B cell (primary cell): ENCODE measurements around the gene HHAT. TPM values are rescaled to one million over a fixed set of nuclear protein-coding genes. Genes with fewer than 3 reads are reported as not detected.

Experiments
- ATAC-seq: fragments of 200-7000 bp; cut with Tn5 transposase; one replicate; pipeline ENCODE4 v1.10.0; 2021; ENCODE audit warnings: low read depth, mild to moderate bottlenecking, moderate number of reproducible peaks, moderate library complexity
- CTCF ChIA-PET: fragments of 350-600 bp; sonication (Branson Sonifier 250); formaldehyde crosslinking; loops from one replicate; lab custom pipeline; 2021; ENCODE audit warnings: antibody characterized with exemption, inconsistent platforms; lab: Charles Lee
- POLR2A ChIA-PET: fragments of 350-600 bp; sonication (Branson Sonifier 250); formaldehyde crosslinking; loops from one replicate; lab custom pipeline; 2021; ENCODE audit warnings: antibody characterized with exemption; lab: Charles Lee
- DNase-seq: peaks from one replicate; pipeline ENCODE4 v3.0.0; 2013
- H2AFZ ChIP-seq: 2 replicates; pipeline ENCODE4 v1.6.1; 2012; ENCODE audit warnings: mild to moderate bottlenecking, low read depth, low read length; ENCODE audit not compliant: insufficient read depth, poor library complexity, severe bottlenecking
- H3K27ac ChIP-seq, 2 donors: 1 replicate in 1 of 2; 2 replicates in 1 of 2; pipeline ENCODE4 v1.5.1; 2012 to 2013; ENCODE audit warnings: low read length in 2 of 2, mild to moderate bottlenecking in 2 of 2, moderate library complexity in 1 of 2
- H3K27me3 ChIP-seq, 4 experiments: fragments of 200-600 bp in 1 of 4; sonication (generic) in 1 of 4; replicated peaks in 1 of 4; 1 replicate in 2 of 4; 2 replicates in 2 of 4; pipeline versions ENCODE4 v1.6.1 to v1.7.0; 2013 to 2016; ENCODE audit warnings: low read length in 3 of 4, mild to moderate bottlenecking in 2 of 4, mixed read lengths in 1 of 4, moderate library complexity in 1 of 4; ENCODE audit not compliant: insufficient read depth in 4 of 4, control insufficient read depth in 3 of 4; ENCODE audit errors: control extremely low read depth in 1 of 4
- H3K36me3 ChIP-seq, 2 experiments: replicated peaks in 1 of 2; 1 replicate in 1 of 2; 2 replicates in 1 of 2; pipeline versions ENCODE4 v1.6.1 to v1.7.1; 2013; ENCODE audit warnings: low read length in 1 of 2; ENCODE audit not compliant: insufficient read depth in 2 of 2, control insufficient read depth in 1 of 2; ENCODE audit errors: control extremely low read depth in 1 of 2, extremely low read depth in 1 of 2
- H3K4me1 ChIP-seq, 2 donors: fragments of 200-600 bp in 1 of 2; sonication (generic) in 1 of 2; 1 replicate in 1 of 2; 2 replicates in 1 of 2; pipeline versions ENCODE4 v1.5.1 to v1.6.1; 2013 to 2017; ENCODE audit warnings: low read length in 2 of 2; ENCODE audit not compliant: control insufficient read depth in 2 of 2, insufficient read depth in 2 of 2
- H3K4me2 ChIP-seq: replicated peaks from 2 replicates; pipeline ENCODE3; 2012; ENCODE audit warnings: mild to moderate bottlenecking, low read depth, low read length; ENCODE audit not compliant: poor library complexity, severe bottlenecking
- H3K4me3 ChIP-seq, 5 experiments: fragments of 200-600 bp in 1 of 5; sonication (generic) in 1 of 5; 1 replicate in 3 of 5; 2 replicates in 2 of 5; pipeline versions ENCODE4 v1.5.1 to v1.7.0; 2011 to 2016; ENCODE audit warnings: low read length in 4 of 5, mild to moderate bottlenecking in 4 of 5, low read depth in 2 of 5, control low read depth in 1 of 5, moderate library complexity in 1 of 5; ENCODE audit not compliant: insufficient read depth in 1 of 5; ENCODE audit errors: control extremely low read depth in 1 of 5, extremely low read depth in 1 of 5
- H3K79me2 ChIP-seq: fragments of 200-600 bp; sonication (generic); one replicate; pipeline ENCODE4 v1.6.0; 2016; ENCODE audit warnings: low read length; ENCODE audit not compliant: control insufficient read depth, insufficient read depth
- H3K9ac ChIP-seq: fragments of 200-600 bp; sonication (generic); 2 replicates; pipeline ENCODE4 v1.6.1; 2017; ENCODE audit warnings: mild to moderate bottlenecking, low read length, moderate library complexity
- H3K9me3 ChIP-seq, 3 donors: one replicate each; pipeline versions ENCODE4 v1.6.1 to v1.7.1; 2013; ENCODE audit warnings: low read length in 2 of 3; ENCODE audit not compliant: control insufficient read depth in 2 of 3, insufficient read depth in 1 of 3; ENCODE audit errors: control extremely low read depth in 1 of 3
- H4K20me1 ChIP-seq: 2 replicates; pipeline ENCODE4 v1.6.0; 2012; ENCODE audit warnings: mild to moderate bottlenecking, low read length; ENCODE audit not compliant: insufficient read depth, control insufficient read depth, poor library complexity, severe bottlenecking
- H3K27ac Mint-ChIP-seq: one replicate; pipeline ENCODE4 v1.8.0; 2021; ENCODE audit warnings: mixed read lengths
- H3K27me3 Mint-ChIP-seq: one replicate; pipeline ENCODE4 v1.8.0; 2021; ENCODE audit warnings: mixed read lengths
- H3K4me1 Mint-ChIP-seq: one replicate; pipeline ENCODE4 v1.8.0; 2021; ENCODE audit warnings: mixed read lengths
- H3K4me3 Mint-ChIP-seq: one replicate; pipeline ENCODE4 v1.8.0; 2021; ENCODE audit warnings: mixed read lengths
- H3K9me3 Mint-ChIP-seq: one replicate; pipeline ENCODE4 v1.8.0; 2022; ENCODE audit warnings: mixed read lengths; ENCODE audit not compliant: insufficient read depth
- CTCF ChIP-seq: fragments of 200-600 bp; IDR thresholded peaks from one replicate; pipeline ENCODE4 v1.8.0; 2022; ENCODE audit warnings: antibody characterized with exemption, mild to moderate bottlenecking
- EZH2 ChIP-seq: IDR thresholded peaks from 2 replicates; pipeline ENCODE4 v1.6.1; 2012; ENCODE audit warnings: borderline replicate concordance, low read depth, mild to moderate bottlenecking, moderate library complexity, low read length; ENCODE audit not compliant: insufficient read depth, poor library complexity, severe bottlenecking
- WGBS: methylation state at CpG from one replicate; pipeline ENCODE4 v1.1.5; 2013; ENCODE audit warnings: missing lambda C conversion rate; ENCODE audit not compliant: insufficient coverage; 5-methylcytosine and 5-hydroxymethylcytosine counted together
- intact Hi-C: fragments of 100-400 bp; cut with micrococcal nuclease; formaldehyde crosslinking; loops from one replicate; pipeline ENCODE4 v1.10.0; 2022
- polyA plus RNA-seq: library from polyadenylated mRNA; depleted of rRNA; stranded (reverse); fragments of >200 nt; gene quantifications from 2 replicates; pipeline ENCODE4 v1.2.3, GENCODE V29; 2012
- total RNA-seq, 2 donors: library from RNA; stranded (reverse); fragments of 120-200 nt in 1 of 2; gene quantifications; 1 replicate in 1 of 2; 2 replicates in 1 of 2; pipeline versions ENCODE4 v1.2.3 to v1.2.4, GENCODE V29; 2013 to 2022

Gene HHAT
- total and polyA plus RNA-seq, 2 donors (not counting 1 experiment from before 2014, with no cell fraction given): 4.0 to 28.2 TPM

GRCh38 chr1:210332719-210333398 lies 4.2 kb downstream of the HHAT start:
- Histone ChIP-seq H3K9me3 (no peaks in the 10 kb centered on the region), H3K4me3 (no peak overlapping the region), H3K4me2 (peak overlapping the region; percentile 14), H3K27me3 (no peaks in the 10 kb centered on the region), H3K9ac (no peak overlapping the region), H2AFZ (peak overlapping the region; percentile 45), H3K27ac (peak overlapping the region; percentile 32 to 46), H4K20me1 (no peaks in the 10 kb centered on the region), H3K4me1 (peaks cover 15 to 23% of the 10 kb centered on the region in 2 donors), H3K36me3 (no peaks in the 10 kb centered on the region), H3K79me2 (no peaks in the 10 kb centered on the region)
- peak overlapping the region; percentile 64 for H3K4me3 Mint-ChIP-seq
- H3K27ac Mint-ChIP-seq: peak overlapping the region; percentile 82
- POLR2A ChIA-PET: interaction anchor here (2.2 kb wide), 1 partner anchor 10 kb away, joined by 10 read pairs; no protein-coding TSS in a partner anchor
- CTCF ChIA-PET: interaction anchor here (1.0 to 5.6 kb wide), 7 partner anchors 10 to 68 kb away, joined by 3 to 41 read pairs (median 7); no protein-coding TSS in a partner anchor
- H3K4me1 Mint-ChIP-seq: peaks cover 38% of the 10 kb centered on the region
- 0% methylated on average over 3 of the region's 4 CpGs for WGBS
- DNase-seq (peak; percentile 53), ATAC-seq (peak; percentile 56)
- no peaks in the 10 kb centered on the region for H3K27me3 Mint-ChIP-seq
- TF ChIP-seq CTCF (no peak), EZH2 (no peak)
- intact Hi-C loops: loop anchor here (1.0 kb wide), 1 partner anchor 10 kb away; no protein-coding TSS in a partner anchor
- H3K9me3 Mint-ChIP-seq: no peaks in the 10 kb centered on the region

- H3K36me3 ChIP-seq: no peaks in the 10 kb centered on the region
- H3K79me2 ChIP-seq: no peaks in the 10 kb centered on the region
- no peak overlapping the region for H3K27ac ChIP-seq
- Mint-ChIP-seq H3K4me1 (peaks cover 27% of the 10 kb centered on the region), H3K9me3 (no peaks in the 10 kb centered on the region), H3K27ac (no peak overlapping the region), H3K4me3 (no peak overlapping the region), H3K27me3 (no peaks in the 10 kb centered on the region)
- WGBS: no CpG with 5 or more reads among the region's 2 CpGs
- H4K20me1 ChIP-seq: no peaks in the 10 kb centered on the region
- H3K4me3 ChIP-seq: no peak overlapping the region
- POLR2A ChIA-PET: no interaction called here
- no peak overlapping the region for H3K4me2 ChIP-seq
- TF ChIP-seq EZH2: no peak
- TF ChIP-seq CTCF: no peak
- DNase-seq (no peak), ATAC-seq (no peak)
- H2AFZ ChIP-seq: no peak overlapping the region
- H3K9ac ChIP-seq: no peak overlapping the region
- H3K9me3 ChIP-seq: no peaks in the 10 kb centered on the region
- intact Hi-C loops: no loop called here
- peaks cover 9 to 12% of the 10 kb centered on the region in 2 donors for H3K4me1 ChIP-seq
- CTCF ChIA-PET: interaction anchor here (4.4 kb wide), 1 partner anchor 25 kb away, joined by 20 read pairs; no protein-coding TSS in a partner anchor
- H3K27me3 ChIP-seq: no peaks in the 10 kb centered on the region
These were observed 6.3 kb downstream of the HHAT start for GRCh38 chr1:210335001-210335400.
